SIG-M5 treated with dmso at 0.1 percent for 504 hours (cell line): Measurements from ENCODE around the gene COX7A2.

Source experiments
- DNase-seq: peaks from one replicate; lab custom pipeline; 2025; ENCODE audit not compliant: unreplicated experiment; lab: John Stamatoyannopoulos, UW

COX7A2 gene

DNA sequence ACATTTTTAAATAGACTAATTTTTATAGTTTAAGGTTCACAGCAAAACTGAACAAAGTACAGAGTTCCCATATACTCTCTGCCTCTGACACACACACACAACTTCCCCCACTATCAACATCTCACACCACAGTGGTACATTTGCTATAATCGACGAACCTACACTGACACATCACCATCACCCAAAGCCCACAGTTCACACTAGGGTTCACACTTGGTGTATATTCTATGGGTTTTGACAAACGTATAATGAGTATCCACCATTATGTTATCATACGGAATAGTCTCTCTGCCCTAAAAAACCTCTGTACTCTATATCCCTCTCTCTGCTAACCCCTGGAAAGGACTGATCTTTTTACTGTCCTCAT, 25.4 kb upstream of the COX7A2 start:
- DNase-seq: no peak

DNA sequence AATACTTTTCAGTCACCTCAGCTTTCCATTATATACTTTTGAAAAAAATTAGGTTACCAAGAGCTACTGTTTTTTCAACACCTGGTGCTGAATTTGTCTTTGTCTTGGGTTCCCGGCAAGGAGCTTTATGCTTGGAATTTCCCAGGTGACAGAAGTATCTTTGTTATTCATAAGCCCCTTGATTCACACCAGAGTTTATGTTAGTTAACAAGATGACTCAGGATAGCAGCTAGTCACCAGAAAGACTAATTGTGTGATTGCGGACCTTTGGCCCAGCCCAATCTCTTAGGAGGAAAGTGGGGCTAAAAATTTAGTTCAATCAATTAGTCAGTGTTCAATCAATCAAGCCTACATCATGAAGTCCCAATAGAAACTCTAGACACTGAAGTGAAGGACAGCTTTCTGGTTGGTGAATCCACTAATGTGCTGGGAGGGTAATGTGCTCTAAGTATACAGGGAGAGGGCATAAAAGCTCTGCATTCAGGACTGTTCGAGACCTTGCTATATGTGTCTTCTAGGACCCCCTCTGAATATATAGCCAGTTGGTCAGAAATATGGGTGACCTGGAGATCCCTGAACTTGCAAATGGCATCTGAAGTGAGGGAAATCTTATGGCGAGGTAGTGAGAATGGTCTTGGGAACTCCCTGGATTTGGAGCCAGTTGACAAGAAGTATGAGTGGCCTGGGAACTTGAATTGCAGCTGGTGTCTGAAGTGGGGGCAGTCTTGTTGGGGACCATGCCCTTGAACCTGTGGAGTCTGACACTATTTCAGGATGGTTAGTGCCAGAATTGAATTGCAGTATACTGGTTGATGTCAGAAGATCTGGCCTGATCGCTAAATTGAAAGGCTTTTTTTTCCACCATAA, 24.8 kb upstream of the COX7A2 start:
- DNase-seq: no peak

DNA sequence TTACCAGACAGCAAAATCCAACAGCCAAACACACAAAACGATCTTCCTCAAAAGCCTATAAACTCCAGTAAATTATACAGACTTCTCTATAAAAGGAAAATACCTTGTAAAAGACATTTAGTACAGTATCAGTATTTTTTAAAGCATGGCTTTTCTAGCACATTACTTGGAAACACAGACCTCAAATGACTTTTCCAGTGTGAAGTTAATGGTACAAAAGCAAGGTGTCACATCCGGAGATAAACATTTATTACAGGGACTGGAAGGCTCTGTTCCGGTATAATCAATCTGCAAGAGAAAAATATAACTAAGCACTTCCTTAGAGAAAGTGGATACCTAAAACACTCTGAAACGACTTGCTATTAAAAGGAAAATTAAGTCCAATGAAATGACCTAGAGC, 23.9 kb upstream of the COX7A2 start:
- DNase-seq: no peak

DNA sequence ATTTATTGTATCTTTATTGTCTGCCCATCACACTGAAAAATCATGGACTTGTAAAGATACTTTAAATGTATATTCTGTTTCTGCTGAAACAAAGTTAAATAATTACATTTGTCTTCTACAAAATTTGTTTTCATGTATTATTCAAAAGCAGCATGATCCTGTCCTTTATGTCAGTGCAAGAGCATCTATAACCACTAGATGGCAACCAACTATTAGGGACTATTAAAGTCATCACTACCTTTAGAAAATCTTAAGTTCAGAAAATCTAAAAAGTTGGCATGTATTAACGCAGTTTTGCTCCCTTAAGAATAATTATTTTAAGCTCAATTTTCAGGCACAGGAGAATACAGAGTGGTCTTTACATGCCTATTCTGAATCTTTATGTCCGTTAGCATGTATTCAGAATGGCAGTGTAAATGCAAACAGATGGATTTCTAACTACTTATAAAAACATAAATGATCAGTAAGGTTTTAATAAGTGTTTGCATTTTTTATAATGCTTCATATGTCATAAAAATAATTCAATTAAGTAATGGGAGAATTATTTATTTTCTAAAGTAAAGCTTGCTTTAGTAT, 23.2 kb upstream of the COX7A2 start:
- peak; percentile 27 for DNase-seq

DNA sequence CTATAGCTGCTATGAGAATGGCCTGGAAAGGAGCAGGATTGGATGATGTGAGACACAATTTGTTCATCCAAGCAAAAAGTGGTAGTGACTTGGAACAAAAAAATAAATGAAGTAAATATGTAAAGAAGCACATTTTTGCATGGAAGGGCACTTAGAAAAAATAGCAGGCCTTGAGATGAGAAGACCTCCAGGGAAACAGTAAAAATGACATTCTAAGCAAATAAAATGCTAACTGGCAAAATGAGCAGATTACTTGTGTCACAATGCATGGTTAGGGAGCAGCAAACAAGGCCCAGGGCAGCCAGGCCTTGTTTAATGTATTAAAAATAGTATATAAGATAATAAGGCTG, 19.8 kb upstream of the COX7A2 start:
- no peak for DNase-seq

DNA sequence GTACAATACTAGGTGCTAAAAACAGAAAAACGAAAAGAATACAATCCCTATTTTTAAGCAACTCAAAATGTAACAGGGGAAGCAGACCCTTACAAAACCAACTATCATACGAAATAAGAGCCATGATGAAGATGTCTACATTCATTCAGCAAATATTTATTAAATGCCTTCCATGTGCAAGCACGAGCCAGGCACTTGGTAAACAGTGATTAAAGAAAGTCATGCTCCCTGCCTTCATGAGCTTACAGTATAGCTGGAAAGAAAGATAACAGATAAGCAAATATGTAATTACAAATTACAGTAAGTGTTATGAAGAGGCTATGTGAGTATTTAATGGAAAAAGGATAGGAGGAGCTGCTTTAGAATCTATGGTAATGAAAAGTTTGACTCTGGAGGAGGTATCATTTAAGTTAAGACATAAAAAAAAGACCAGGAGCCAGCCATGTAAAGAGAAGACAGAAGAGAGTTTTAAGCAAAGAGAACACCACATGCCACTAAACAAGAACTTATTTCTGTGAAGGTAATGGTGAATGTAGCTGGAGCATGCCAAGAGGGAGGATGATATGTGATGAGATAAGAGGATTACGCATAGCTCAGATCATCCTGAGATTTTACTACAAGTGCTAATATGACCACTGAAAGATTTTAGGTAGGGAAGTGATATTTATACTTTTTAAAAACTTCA, 19.3 kb upstream of the COX7A2 start:
- DNase-seq: no peak

DNA sequence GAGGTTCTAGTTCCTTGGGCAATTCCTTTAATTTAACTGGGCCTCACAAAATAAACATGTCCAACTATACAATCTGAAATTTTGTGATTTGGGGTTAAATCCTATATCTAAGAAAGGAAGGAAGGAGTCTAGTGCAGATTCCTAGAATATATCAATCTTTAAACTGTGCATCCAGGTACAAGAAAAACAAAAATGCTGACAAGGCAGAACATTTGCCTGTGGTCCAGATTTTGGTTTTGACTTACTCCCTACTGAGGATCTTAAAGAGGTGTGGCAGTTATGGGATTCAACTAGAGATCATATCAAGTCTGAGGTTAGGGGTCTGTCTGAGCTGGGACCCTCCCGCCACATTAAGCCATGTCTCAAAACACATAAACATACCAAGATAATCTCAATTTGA, 17.7 kb upstream of the COX7A2 start:
- DNase-seq: no peak

DNA sequence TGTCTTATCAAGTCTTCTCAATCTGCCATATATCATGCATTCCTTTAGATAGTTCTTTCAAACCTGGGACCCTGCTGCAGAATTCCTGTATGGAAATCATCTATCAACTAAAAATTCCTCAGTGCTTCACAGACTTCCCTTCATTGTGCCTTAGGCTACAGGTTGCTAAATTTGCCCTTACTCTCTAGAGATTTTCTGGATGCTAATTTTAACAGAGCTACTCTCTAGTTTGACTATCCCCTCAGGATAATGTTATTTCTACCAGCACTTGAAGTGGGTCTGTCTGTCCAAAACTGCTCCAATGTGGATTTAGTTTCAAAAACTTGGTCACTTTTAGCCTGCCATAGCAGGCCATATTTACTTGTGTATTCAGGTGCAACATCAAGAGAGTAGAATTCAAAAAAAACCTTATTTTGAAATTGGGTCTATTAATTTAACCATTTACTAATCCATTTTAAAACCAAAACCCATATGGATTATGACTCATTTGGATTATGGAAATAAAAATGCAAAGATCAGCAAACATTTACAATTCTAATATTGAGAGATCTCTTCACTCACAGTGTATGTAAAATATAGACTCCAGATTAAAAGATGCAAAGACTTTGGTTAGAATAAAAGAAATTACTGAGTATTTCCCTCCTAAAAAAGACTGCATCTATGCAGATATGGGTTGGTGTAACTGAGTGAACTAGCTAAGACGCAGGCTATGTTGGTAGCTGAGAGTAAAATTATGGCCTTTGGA, 13.9 kb upstream of the COX7A2 start:
- DNase-seq: no peak

DNA sequence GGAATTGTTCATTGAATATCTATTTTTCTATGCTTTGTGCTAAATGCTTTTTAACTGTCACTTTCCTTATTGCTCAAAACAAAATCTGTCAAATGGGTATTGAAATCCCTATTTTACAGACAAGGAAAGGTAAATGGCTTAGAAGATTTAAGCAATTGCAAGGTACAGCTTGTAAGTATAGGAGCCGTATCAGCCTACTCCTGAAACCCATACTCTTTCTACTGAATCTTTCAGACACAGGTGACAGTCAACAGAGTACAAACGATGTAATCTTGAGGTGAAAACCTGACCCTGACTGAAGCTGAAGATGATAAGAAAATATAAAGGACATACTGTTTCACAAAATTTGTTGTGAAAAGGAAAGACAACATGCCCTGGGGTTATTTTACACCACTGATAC, 7.0 kb upstream of the COX7A2 start:
- DNase-seq: no peak

DNA sequence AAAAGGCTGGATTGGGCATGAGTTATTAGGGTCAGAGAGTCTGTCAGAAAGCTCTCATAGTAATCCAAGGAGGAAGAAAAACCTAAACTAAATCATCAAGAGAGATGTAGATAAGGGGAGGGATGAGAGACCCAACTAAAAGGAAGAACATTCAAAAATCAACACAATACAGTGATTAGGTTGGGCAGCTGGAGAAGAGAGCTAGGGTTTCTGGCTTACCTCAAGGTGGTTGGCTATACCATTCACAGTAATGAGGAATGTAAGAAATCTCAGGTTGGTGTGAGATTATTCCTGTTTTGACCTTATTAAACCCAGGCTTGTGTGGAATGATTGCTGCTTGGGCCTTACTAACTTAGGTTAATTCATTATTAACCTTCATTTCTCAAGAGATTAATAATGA, 6.2 kb upstream of the COX7A2 start:
- DNase-seq: no peak

DNA sequence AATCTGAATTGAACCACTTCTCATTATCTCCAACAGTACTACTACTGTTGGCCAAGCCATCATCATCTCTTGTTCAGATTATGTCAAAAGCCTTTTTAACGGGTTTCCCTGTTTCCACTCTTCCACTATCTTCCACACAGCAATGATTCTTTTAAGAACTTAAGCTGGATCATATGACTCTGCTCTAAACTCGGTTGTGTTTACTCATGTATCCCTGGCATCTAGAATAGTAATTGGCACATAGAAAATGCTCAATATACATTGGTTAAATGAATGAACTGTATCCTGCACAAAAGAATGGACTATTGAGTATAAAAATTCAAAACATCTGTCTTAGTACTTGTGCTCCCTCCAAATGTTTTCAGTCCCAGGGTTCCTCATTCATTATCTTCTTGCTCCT, 2.8 kb upstream of the COX7A2 start:
- DNase-seq: no peak

DNA sequence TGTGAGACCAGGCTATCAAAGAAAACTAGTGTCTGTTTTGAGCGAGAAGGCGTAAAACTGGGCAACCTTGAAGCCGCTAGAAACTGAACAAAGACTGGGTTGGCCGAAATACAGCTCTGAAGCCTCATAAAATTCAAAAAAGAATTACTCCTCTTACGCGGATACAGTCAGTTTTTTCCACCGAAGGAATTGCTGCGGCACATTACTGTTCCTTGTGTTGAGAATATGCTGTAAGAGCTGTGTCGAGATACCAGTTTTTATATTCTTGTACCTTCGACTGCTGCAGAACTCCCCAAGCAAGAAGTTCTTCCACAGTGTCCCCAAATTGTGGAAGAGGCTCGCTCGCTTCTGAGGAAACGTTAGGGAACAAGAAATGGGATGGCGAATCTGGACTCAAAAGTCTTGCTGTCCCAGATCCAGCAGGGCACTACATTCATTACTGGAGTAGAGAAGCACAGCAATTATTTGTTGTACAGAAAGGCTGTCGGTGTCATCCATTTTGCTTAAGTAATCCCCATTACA, 523 bp upstream of the COX7A2 start:
- no peak for DNase-seq

DNA sequence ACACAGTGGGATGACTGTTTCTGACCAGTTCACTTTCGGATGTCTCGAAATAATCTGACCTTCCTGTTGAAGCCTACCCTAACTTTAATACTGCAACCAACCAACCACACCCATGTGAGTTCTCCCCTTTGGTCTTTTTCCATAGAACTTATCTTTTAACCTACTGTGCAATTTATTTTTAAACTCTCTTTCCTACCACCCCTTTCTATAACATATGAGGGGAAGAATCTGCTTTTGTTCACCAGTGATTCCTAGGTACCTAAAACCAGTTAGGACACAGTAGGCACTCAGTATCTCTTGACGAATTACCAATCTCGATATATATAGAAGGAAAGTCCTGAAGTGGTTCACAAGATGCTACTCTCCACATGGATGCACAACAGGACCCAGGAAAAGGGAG, 7.0 kb downstream of the COX7A2 start:
- no peak for DNase-seq

DNA sequence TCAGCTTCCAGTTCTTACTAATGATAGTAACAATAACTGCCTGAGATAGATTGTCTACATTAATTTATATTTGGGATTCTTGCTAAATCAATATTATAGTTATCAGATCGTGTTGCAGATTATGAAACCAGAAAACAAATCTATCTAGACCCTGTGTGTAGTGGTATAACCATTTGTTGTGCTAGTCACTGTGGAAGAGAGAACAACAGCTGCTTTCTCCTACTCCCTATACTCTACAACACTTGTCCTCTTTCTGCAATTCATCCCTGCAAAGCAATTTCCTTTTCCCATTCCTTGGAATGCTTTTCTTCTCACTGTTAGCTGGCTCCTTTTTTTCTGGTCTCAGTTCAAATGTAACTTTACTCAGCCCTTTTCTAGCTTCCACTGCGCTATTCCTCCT, 8.3 kb downstream of the COX7A2 start:
- DNase-seq: no peak

DNA sequence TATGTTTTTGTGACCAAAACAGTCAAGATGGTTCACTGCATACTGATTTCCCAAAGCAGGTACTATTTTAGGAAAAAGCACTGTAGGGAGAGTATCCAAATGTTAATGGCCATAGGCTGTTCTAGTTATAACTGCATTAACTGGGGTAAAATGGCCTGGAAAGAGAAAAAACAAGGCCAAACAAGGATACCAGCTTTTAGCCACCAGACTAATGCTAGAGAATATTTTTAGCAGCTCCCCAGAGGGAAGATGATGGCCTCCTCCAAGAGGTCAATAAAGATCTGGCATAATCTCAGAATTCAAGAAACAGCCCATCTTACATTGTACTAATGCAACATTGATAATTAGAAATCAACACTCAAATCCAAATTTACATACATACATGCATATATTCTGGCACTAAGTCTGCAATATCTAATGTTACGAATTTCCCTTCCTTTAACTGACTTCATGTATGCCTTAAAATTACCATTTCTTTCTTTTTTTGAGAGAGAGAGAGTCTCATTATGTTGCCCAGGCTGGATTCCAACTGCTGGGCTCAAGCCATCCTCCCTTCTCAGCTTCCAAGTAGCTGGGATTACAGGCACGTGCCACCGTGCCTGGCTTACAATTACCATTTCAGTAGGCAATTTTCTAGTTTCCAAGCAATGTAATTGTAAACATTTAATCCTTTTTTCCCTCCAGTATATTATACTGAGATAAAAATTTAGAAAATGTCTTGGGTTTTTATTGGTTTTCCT, 9.3 kb downstream of the COX7A2 start:
- DNase-seq: no peak

DNA sequence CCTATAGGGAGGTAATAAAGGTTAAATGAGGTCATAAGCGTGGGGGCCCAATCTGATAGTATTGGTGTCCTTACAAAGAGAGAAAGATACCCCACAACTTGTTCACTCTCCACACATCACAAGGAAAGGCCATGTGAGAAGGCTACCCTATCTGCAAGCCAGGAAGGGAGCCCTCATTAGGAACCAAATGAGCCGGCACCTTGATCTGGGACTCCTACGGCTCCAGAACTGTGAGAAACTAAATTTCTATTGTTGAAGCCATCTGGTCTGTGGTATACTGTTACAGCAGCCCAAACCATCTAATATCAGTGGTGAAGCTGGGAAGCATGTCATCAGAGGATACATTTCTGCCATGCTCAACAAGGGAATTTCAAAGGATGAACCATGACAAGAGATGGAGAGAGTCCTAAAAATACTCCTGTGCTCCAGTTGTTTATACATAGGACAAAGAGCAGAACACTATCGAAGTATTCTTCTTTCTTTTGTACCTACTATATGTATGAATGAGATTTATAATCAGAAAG, 10.4 kb downstream of the COX7A2 start:
- no peak for DNase-seq

DNA sequence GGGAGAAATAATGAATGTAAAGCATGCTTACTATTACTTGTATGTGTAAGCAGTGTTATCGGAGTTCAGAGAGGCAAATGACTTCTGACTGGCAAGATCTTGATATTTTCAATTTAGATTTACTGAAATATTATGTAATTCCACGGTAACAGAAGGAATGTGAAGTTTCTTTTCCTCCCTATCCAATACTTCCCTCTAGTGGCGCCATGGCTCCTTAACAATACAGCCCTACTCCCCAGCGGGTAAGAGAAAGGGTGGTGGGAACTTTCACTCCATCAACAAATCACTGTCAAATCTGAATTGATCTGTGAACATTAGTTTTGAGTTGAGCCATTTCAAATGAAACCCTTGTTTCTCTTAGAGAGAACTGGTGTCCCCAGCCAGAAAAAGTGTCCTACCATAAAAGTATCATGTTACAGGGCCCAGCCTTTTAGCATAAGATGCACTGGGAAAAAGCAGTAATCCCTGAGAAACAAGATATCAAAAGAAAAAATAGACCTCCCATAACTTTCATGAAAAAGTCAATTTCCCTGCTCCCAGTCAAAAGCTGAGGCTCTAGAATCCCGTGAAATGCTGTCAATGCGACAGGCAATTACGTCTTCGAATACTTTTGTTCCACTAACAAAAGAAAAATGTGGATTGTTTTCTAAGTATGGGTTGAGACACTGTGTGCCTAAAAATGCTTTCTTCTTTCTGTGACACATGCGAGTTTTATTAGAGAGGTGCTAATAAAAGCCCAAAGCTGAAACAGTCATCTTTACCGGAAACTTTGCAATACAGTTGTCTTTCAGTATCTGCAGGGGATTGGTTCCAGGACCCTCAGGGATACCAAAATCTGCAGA, 12.9 kb downstream of the COX7A2 start:
- peak; percentile 20 for DNase-seq

DNA sequence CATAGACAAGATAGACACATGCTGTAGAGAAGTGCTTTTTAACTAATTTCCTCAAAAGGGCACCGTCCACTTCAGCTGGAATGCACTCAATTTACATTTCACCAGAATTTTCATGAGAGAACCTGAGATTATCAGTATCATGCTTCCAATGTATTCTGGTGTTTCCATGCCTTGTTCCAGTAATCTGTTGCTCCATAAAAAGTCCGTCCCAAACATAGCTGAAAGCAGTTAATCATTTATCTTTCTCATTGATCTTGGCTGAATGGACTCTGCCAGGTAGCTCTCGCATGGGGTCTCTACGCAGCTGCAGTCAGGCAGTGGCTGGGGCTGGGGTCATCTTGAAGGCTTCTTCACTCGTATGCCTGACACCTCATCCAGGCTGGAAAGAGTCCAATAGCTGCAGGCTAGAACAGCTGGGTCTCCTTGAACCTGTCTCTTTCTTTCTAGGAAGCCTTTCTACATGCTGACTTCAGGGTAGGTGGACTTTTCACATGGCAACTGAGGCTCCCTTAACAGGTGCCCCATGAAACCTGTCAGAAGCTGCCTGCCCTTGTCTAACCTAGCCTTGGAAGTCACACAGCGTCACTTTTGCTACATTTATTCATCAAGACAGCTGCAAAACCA, 19.2 kb downstream of the COX7A2 start:
- no peak for DNase-seq

DNA sequence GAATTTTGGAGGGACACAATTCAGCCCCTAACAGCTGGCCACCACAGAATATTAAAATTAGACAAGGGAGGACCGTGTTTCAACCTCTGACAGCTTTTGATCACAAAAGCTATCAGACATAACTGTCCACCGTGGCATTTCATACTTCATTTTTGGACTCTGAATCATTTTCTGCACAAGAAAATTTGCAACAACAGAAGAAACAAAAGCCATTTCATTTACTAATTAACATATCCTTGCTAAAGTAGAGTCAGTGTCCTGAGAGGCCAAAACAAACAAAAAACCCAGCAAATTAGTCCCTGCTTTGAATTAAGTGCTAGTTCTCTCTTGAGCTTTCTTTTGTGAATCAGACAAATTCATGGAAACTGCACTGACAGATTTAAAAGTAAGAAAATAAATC, 20.2 kb downstream of the COX7A2 start:
- no peak for DNase-seq
